K562 (cell line): ENCODE measurements around the gene SDHAF1. TPM values are rescaled to one million over a fixed set of nuclear protein-coding genes. Genes with fewer than 3 reads are reported as not detected.

ENCODE experiments used
- ATAC-seq: fragments of 200-7000 bp; cut with Tn5 transposase; 3 replicates; pipeline ENCODE4 v1.9.1; 2020; ENCODE audit warnings: moderate library complexity
- BruUV-seq: library from RNA; stranded (reverse); fragments of 400-500 nt; replicated peaks from 2 replicates; lab custom pipeline; 2021; lab: Mats Ljungman, UMichigan
- CTCF ChIA-PET: fragments of 300-600 bp; formaldehyde crosslinking; extraction: SDS; loops from one replicate; lab custom pipeline; 2021; ENCODE audit warnings: low intra/inter-chr PET ratio; lab: Yijun Ruan, JAX
- POLR2A ChIA-PET: fragments of 300-600, 350-650 bp; sonication (Branson Sonifier 250); formaldehyde crosslinking; extraction: SDS; loops from one replicate; lab custom pipeline; 2021; ENCODE audit warnings: antibody characterized with exemption, inconsistent platforms; lab: Yijun Ruan, JAX
- DNase-seq, 4 experiments: peaks; one replicate each; pipeline versions ENCODE4 v3.0.0 to v3.0.0-alpha.2; 2011 to 2018; ENCODE audit warnings: low spot score in 3 of 4, mixed read lengths in 3 of 4; ENCODE audit errors: extremely low read depth in 1 of 4
- FAIRE-seq: peaks from 2 replicates; lab custom pipeline; 2011; peaks lifted over from hg19 to GRCh38; lab: Jason Lieb, UNC
- H2AFZ ChIP-seq: 2 replicates; pipeline ENCODE4 v1.6.0; 2011; ENCODE audit warnings: low read depth, low read length, control low read depth, inconsistent platforms
- H3K27ac ChIP-seq: fragments of 200-600 bp; 3 replicates; pipeline ENCODE4 v1.8.0; 2011; ENCODE audit warnings: low read depth, mild to moderate bottlenecking, control low read depth, inconsistent platforms, low read length, moderate library complexity, mixed read lengths; ENCODE audit errors: extremely low read depth
- H3K27me3 ChIP-seq, 2 experiments: fragments of 300-600 bp in 1 of 2; 2 replicates in 1 of 2; 3 replicates in 1 of 2; pipeline versions ENCODE4 v1.6.0 to v1.8.0; 2011; ENCODE audit warnings: inconsistent platforms in 2 of 2, low read length in 2 of 2, mild to moderate bottlenecking in 1 of 2, mixed read lengths in 1 of 2, moderate library complexity in 1 of 2; ENCODE audit not compliant: control insufficient read depth in 2 of 2, insufficient read depth in 2 of 2
- H3K36me3 ChIP-seq: fragments of 300-600 bp; 3 replicates; pipeline ENCODE4 v1.8.0; 2011; ENCODE audit warnings: mild to moderate bottlenecking, low read length, inconsistent platforms; ENCODE audit not compliant: control insufficient read depth, insufficient read depth
- H3K4me1 ChIP-seq, 2 experiments: fragments of 200-600 bp in 1 of 2; replicated peaks in 1 of 2; 2 replicates in 1 of 2; 3 replicates in 1 of 2; pipeline versions ENCODE4 v1.5.1 to v1.8.0; 2011; ENCODE audit warnings: inconsistent platforms in 2 of 2, low read length in 2 of 2, mild to moderate bottlenecking in 1 of 2, mixed read lengths in 1 of 2, moderate library complexity in 1 of 2; ENCODE audit not compliant: control insufficient read depth in 2 of 2, insufficient read depth in 2 of 2
- H3K4me2 ChIP-seq: 2 replicates; pipeline ENCODE4 v1.6.1; 2011; ENCODE audit warnings: low read length, control low read depth, inconsistent platforms, mixed read lengths; ENCODE audit not compliant: insufficient read depth
- H3K4me3 ChIP-seq: fragments of 200-600 bp; sonication (generic), shearing (Covaris generic); 2 replicates; pipeline ENCODE4 v1.5.1; 2016; ENCODE audit warnings: control low read depth, inconsistent platforms
- H3K79me2 ChIP-seq: fragments of 200-600 bp; 3 replicates; pipeline ENCODE4 v1.8.0; 2011; ENCODE audit warnings: low read length, inconsistent platforms; ENCODE audit not compliant: control insufficient read depth, insufficient read depth
- H3K9ac ChIP-seq, 2 experiments: 2 replicates each; pipeline versions ENCODE4 v1.6.0 to v1.6.1; 2011; ENCODE audit warnings: low read depth in 2 of 2, low read length in 2 of 2, control low read depth in 1 of 2, inconsistent platforms in 1 of 2, mild to moderate bottlenecking in 1 of 2, mixed read lengths in 1 of 2; ENCODE audit not compliant: insufficient read depth in 1 of 2
- H3K9me1 ChIP-seq: one replicate; pipeline ENCODE4 v1.6.0; 2011; ENCODE audit warnings: inconsistent platforms, mild to moderate bottlenecking, low read length, moderate library complexity; ENCODE audit not compliant: control insufficient read depth, insufficient read depth
- H3K9me3 ChIP-seq: replicated peaks from 2 replicates; pipeline ENCODE4 v1.5.1; 2011; ENCODE audit warnings: low read depth, low read length, inconsistent platforms; ENCODE audit not compliant: control insufficient read depth, insufficient read depth
- H4K20me1 ChIP-seq: replicated peaks from 2 replicates; pipeline ENCODE4 v1.6.1; 2011; ENCODE audit warnings: low read length, inconsistent platforms, mixed read lengths; ENCODE audit not compliant: control insufficient read depth, insufficient read depth
- BRF2 ChIP-seq: IDR thresholded peaks from 3 replicates; pipeline ENCODE4 v1.6.1; 2011; ENCODE audit warnings: borderline replicate concordance, mild to moderate bottlenecking; ENCODE audit not compliant: insufficient read length, insufficient read depth
- CBFB ChIP-seq: sonication (generic); formaldehyde crosslinking; IDR thresholded peaks from 2 replicates; pipeline ENCODE4 v1.4.0; 2020; ENCODE audit warnings: mild to moderate bottlenecking, missing genetic modification reagents
- FOXP1 ChIP-seq: sonication (generic); formaldehyde crosslinking; IDR thresholded peaks from 2 replicates; pipeline ENCODE4 v1.8.0; 2022; ENCODE audit warnings: mild to moderate bottlenecking, missing genetic modification reagents
- POLR2G ChIP-seq: fragments of 200-400 bp; formaldehyde crosslinking; IDR thresholded peaks from 2 replicates; pipeline ENCODE4 v1.6.1; 2017; ENCODE audit warnings: low read depth, mild to moderate bottlenecking, antibody characterized with exemption, low read length, moderate library complexity
- RBFOX2 ChIP-seq: fragments of 200-400 bp; formaldehyde crosslinking; IDR thresholded peaks from 2 replicates; pipeline ENCODE4 v1.6.1; 2017; ENCODE audit warnings: low read depth, mild to moderate bottlenecking, low read length, moderate library complexity
- ZFP36 ChIP-seq: fragments of 150-350 bp; IDR thresholded peaks from 2 replicates; pipeline ENCODE4 v1.6.1; 2018; ENCODE audit warnings: low read length, low read depth; ENCODE audit not compliant: partially characterized antibody
- ZNF589 ChIP-seq: fragments of 200-800 bp; sonication (Bioruptor generic); IDR thresholded peaks from 2 replicates; pipeline ENCODE4 v1.6.1; 2016; ENCODE audit warnings: low read depth, missing genetic modification characterization, missing compliant biosample characterization
- WGBS: fragments of 100-300 bp; shearing (Covaris generic); methylation state at CpG from one replicate; pipeline ENCODE4 v1.1.6; 2016; ENCODE audit warnings: low coverage, mixed read lengths; ENCODE audit not compliant: insufficient coverage; ENCODE audit errors: missing lambda C conversion rate; 5-methylcytosine and 5-hydroxymethylcytosine counted together
- in situ Hi-C: fragments of 300-500 bp; cut with MboI; formaldehyde crosslinking; loops from 4 replicates; pipeline ENCODE4 v1.15.0; 2018; ENCODE audit warnings: inconsistent platforms, mixed read lengths
- intact Hi-C: fragments of 100-400 bp; cut with micrococcal nuclease; formaldehyde crosslinking; loops from 2 replicates; pipeline ENCODE4 v1.14.2; 2022
- polyA plus RNA-seq, 8 experiments: library from polyadenylated mRNA; depleted of rRNA in 4 of 8; stranded (reverse) in 5 of 8; unstranded in 3 of 8; fragments of >200 nt; fragmentation: Nextera tagmentation in 2 of 8; fragmentation: Illumina TruSeq in 1 of 8; extraction: Ambion mirVana in 2 of 8; extraction: Trizol in 1 of 8; gene quantifications; 2 replicates each; pipeline versions ENCODE4 v1.2.1 to v1.2.3, GENCODE V29; 2011 to 2014; ENCODE audit warnings: inconsistent platforms in 1 of 8, missing spikeins in 1 of 8
- total RNA-seq, 7 experiments: library from RNA; depleted of rRNA in 6 of 7; stranded (reverse); fragments of >200 nt in 6 of 7; fragmentation: Illumina TruSeq in 2 of 7; extraction: Trizol in 2 of 7; gene quantifications; 2 replicates each; pipeline versions ENCODE4 v1.2.1 to v1.2.3, GENCODE V29; 2011 to 2021; ENCODE audit warnings: low replicate concordance in 1 of 7

SDHAF1 gene
- total and polyA plus RNA-seq, 9 of the 15 experiments (the other 6 are each of a cell fraction or from before 2014, with no cell fraction given), result 0.42 to 55.7 (median 18.8) TPM

GRCh38 chr19:36006955-36007354 is 12.0 kb downstream of the SDHAF1 start:
- Histone ChIP-seq H3K4me3 (no peak overlapping the region), H3K9me3 (no peaks in the 10 kb centered on the region), H3K79me2 (no peaks in the 10 kb centered on the region), H3K27ac (no peak overlapping the region), H3K4me1 (peaks cover 0 to 23% of the 10 kb centered on the region in 2 experiments; a peak in 1 of 5 replicates), H3K36me3 (no peaks in the 10 kb centered on the region), H3K9me1 (no peaks in the 10 kb centered on the region), H4K20me1 (no peaks in the 10 kb centered on the region), H3K4me2 (no peak overlapping the region), H2AFZ (no peak overlapping the region), H3K27me3 (no peaks in the 10 kb centered on the region), H3K9ac (no peak overlapping the region; a peak in 1 of 4 replicates)
- no peak for TF ChIP-seq ZFP36
- TF ChIP-seq CBFB, result no peak
- TF ChIP-seq ZNF589 (CRISPR knock-in tag), result no peak
- no peak for TF ChIP-seq FOXP1 (CRISPR knock-in tag)
- peak; percentile 46; the same call in 1 of the 2 replicates for TF ChIP-seq POLR2G
- ChIA-PET POLR2A (interaction anchor here (0.5 kb wide), 1 partner anchor 490 kb away, joined by 3 read pairs; no protein-coding TSS in a partner anchor), CTCF (no interaction called here)
- 76% methylated on average over 4 of the region's 5 CpGs for WGBS
- in situ Hi-C loops, result no loop called here
- no TSS peak for BruUV-seq
- ATAC-seq, result no peak
- intact Hi-C loops, result no loop called here
- DNase-seq, result no peak
- no peak for FAIRE-seq

GRCh38 chr19:36008336-36008978 is 13.5 kb downstream of the SDHAF1 start, which contains the start of gene SYNE4:
Gene SYNE4 (minus strand): TSS chr19:36008813. CDS start chr19:36008681, 132 bp downstream.
- H3K27me3 ChIP-seq, result no peaks in the 10 kb centered on the region
- no peaks in the 10 kb centered on the region for H3K9me3 ChIP-seq
- ChIA-PET CTCF (no interaction called here), POLR2A (no interaction called here)
- 0 out of 3 replicates have a peak, but pooled peaks cover 2% of the 10 kb centered on the region for H3K36me3 ChIP-seq
- intact Hi-C loops, result no loop called here
- ATAC-seq (no peak), DNase-seq (no peak), FAIRE-seq (no peak)
- no peak within 1 kb of the TSS for H2AFZ ChIP-seq
- H4K20me1 ChIP-seq, result no peaks in the 10 kb centered on the region
- in situ Hi-C loops, result no loop called here
- H3K9ac ChIP-seq, result peak within 1 kb of the TSS in 1 of 2 experiments; percentile 32; a peak in 1 of 4 replicates
- peaks cover 8% of the 10 kb centered on the region for H3K79me2 ChIP-seq
- peaks cover 5 to 23% of the 10 kb centered on the region in 2 experiments; a peak in 2 of 5 replicates for H3K4me1 ChIP-seq
- H3K4me3 ChIP-seq, result no peak within 1 kb of the TSS
- H3K9me1 ChIP-seq, result no peaks in the 10 kb centered on the region
- H3K27ac ChIP-seq, result no peak within 1 kb of the TSS
- 0 out of 2 replicates have a peak, but pooled peaks have one; percentile 40 for TF ChIP-seq POLR2G
- peak; percentile 37; the same call in 1 of the 2 replicates for TF ChIP-seq RBFOX2
- TF ChIP-seq BRF2, result no peak
- TF ChIP-seq, all 486 proteins: peak for 2
- H3K4me2 ChIP-seq, result no peak within 1 kb of the TSS
- no TSS peak for BruUV-seq
- WGBS, result 82% methylated on average over 18 of the region's 19 CpGs
